IMR-90 (cell line): Measurements from ENCODE around the gene MFAP3L. TPM values are rescaled to one million over a fixed set of nuclear protein-coding genes. Genes with fewer than 3 reads are reported as not detected.

Experiments
- ATAC-seq: fragments of 200-7000 bp; cut with Tn5 transposase; 2 replicates; pipeline ENCODE4 v1.9.1; 2020; ENCODE audit warnings: low read depth, mild to moderate bottlenecking, moderate library complexity
- BruUV-seq: library from RNA; stranded (reverse); fragments of 400-500 nt; replicated peaks from 2 replicates; lab custom pipeline; 2021; lab: Mats Ljungman, UMichigan
- CTCF ChIA-PET: fragments of 300-600 bp; formaldehyde crosslinking; extraction: SDS; loops from one replicate; lab custom pipeline; 2021; ENCODE audit warnings: antibody characterized with exemption; lab: Yijun Ruan, JAX
- POLR2A ChIA-PET: fragments of 300-600 bp; sonication (Branson Sonifier 250); formaldehyde crosslinking; loops from one replicate; lab custom pipeline; 2022; ENCODE audit warnings: antibody characterized with exemption; ENCODE audit not compliant: unreplicated experiment; lab: Charles Lee
- DNase-seq: peaks from one replicate; pipeline ENCODE4 v3.0.0; 2013
- H2AFZ ChIP-seq: replicated peaks from 2 replicates; pipeline ENCODE3; 2013; ENCODE audit warnings: low read length, mild to moderate bottlenecking; ENCODE audit not compliant: poor library complexity
- H2AK5ac ChIP-seq: 2 replicates; pipeline ENCODE4 v1.6.1; 2013; ENCODE audit warnings: low read depth, low read length, inconsistent platforms
- H2AK9ac ChIP-seq: replicated peaks from 2 replicates; pipeline ENCODE3; 2013; ENCODE audit warnings: mild to moderate bottlenecking, low read depth, low read length, moderate library complexity; ENCODE audit not compliant: poor library complexity
- H2BK120ac ChIP-seq: 2 replicates; pipeline ENCODE4 v1.6.1; 2013; ENCODE audit warnings: low read depth, low read length, inconsistent platforms
- H2BK15ac ChIP-seq: 3 replicates; pipeline ENCODE4 v1.6.1; 2013; ENCODE audit warnings: low read depth, low read length, inconsistent platforms
- H2BK20ac ChIP-seq: 2 replicates; pipeline ENCODE4 v1.6.1; 2013; ENCODE audit warnings: low read depth, mild to moderate bottlenecking, inconsistent platforms, low read length, moderate library complexity
- H2BK5ac ChIP-seq: 2 replicates; pipeline ENCODE4 v1.6.1; 2013; ENCODE audit warnings: mild to moderate bottlenecking, low read depth, low read length, inconsistent platforms; ENCODE audit not compliant: poor library complexity, severe bottlenecking
- H3K14ac ChIP-seq: replicated peaks from 2 replicates; pipeline ENCODE4 v1.6.1; 2013; ENCODE audit warnings: low read depth, low read length, inconsistent platforms
- H3K18ac ChIP-seq: 2 replicates; pipeline ENCODE4 v1.6.1; 2013; ENCODE audit warnings: low read depth, low read length, control low read depth
- H3K23ac ChIP-seq: 2 replicates; pipeline ENCODE4 v1.6.1; 2013; ENCODE audit warnings: low read depth, low read length, inconsistent platforms
- H3K27ac ChIP-seq: 2 replicates; pipeline ENCODE4 v1.5.1; 2013; ENCODE audit warnings: mild to moderate bottlenecking, control low read depth, low read length; ENCODE audit not compliant: insufficient read depth
- H3K27me3 ChIP-seq: 2 replicates; pipeline ENCODE4 v1.6.1; 2013; ENCODE audit warnings: low read length; ENCODE audit not compliant: control insufficient read depth, insufficient read depth
- H3K36me3 ChIP-seq: 2 replicates; pipeline ENCODE4 v1.6.1; 2013; ENCODE audit warnings: low read length, mixed read lengths; ENCODE audit not compliant: control insufficient read depth, insufficient read depth
- H3K4ac ChIP-seq: 2 replicates; pipeline ENCODE4 v1.6.1; 2013; ENCODE audit warnings: low read depth, low read length, inconsistent platforms
- H3K4me1 ChIP-seq: 2 replicates; pipeline ENCODE4 v1.6.1; 2013; ENCODE audit warnings: low read length, mixed read lengths; ENCODE audit not compliant: control insufficient read depth, insufficient read depth
- H3K4me2 ChIP-seq: 2 replicates; pipeline ENCODE4 v1.6.1; 2013; ENCODE audit warnings: low read depth, mild to moderate bottlenecking, control low read depth, low read length, moderate library complexity
- H3K4me3 ChIP-seq: 2 replicates; pipeline ENCODE4 v1.5.1; 2013; ENCODE audit warnings: low read depth, mild to moderate bottlenecking, control low read depth, low read length, moderate library complexity; ENCODE audit not compliant: insufficient read depth
- H3K56ac ChIP-seq: 2 replicates; pipeline ENCODE4 v1.6.1; 2013; ENCODE audit warnings: low read length, inconsistent platforms; ENCODE audit not compliant: insufficient read depth; ENCODE audit errors: extremely low read depth
- H3K79me1 ChIP-seq, 2 experiments: 2 replicates each; pipeline ENCODE4 v1.6.1; 2013; ENCODE audit warnings: low read length in 2 of 2, inconsistent platforms in 1 of 2, low read depth in 1 of 2
- H3K9ac ChIP-seq: 2 replicates; pipeline ENCODE4 v1.6.1; 2013; ENCODE audit warnings: low read depth, low read length, control low read depth
- H3K9me1 ChIP-seq: 2 replicates; pipeline ENCODE4 v1.6.1; 2013; ENCODE audit warnings: low read length, inconsistent platforms; ENCODE audit not compliant: insufficient read depth
- H3K9me3 ChIP-seq: 2 replicates; pipeline ENCODE4 v1.6.1; 2013; ENCODE audit warnings: low read length; ENCODE audit not compliant: control insufficient read depth, insufficient read depth
- H4K20me1 ChIP-seq: 2 replicates; pipeline ENCODE4 v1.6.1; 2013; ENCODE audit warnings: low read length, inconsistent platforms; ENCODE audit not compliant: insufficient read depth
- H4K5ac ChIP-seq: 2 replicates; pipeline ENCODE4 v1.6.1; 2013; ENCODE audit warnings: mild to moderate bottlenecking, low read depth, low read length, control low read depth
- H4K8ac ChIP-seq, 2 experiments: 2 replicates each; pipeline ENCODE4 v1.6.1; 2013; ENCODE audit warnings: low read depth in 2 of 2, low read length in 2 of 2, control low read depth in 1 of 2, inconsistent platforms in 1 of 2
- H4K91ac ChIP-seq: 2 replicates; pipeline ENCODE4 v1.6.1; 2013; ENCODE audit warnings: low read depth, low read length, inconsistent platforms; ENCODE audit not compliant: insufficient read depth
- CHD1 ChIP-seq: IDR thresholded peaks from 2 replicates; pipeline ENCODE4 v1.6.1; 2012; ENCODE audit warnings: low read depth, low read length, improper control_type of control experiment
- ELK1 ChIP-seq: fragments of 150-350 bp; IDR thresholded peaks from 2 replicates; pipeline ENCODE4 v1.6.1; 2016; ENCODE audit warnings: low read depth, mild to moderate bottlenecking, low read length, moderate library complexity, borderline replicate concordance
- FOS ChIP-seq: fragments of 150-350 bp; IDR thresholded peaks from 2 replicates; pipeline ENCODE4 v1.6.1; 2016; ENCODE audit warnings: low read depth, low read length
- WGBS, 2 experiments: methylation state at CpG; one replicate each; pipeline versions ENCODE4 v1.1.5 to v1.1.7; 2013; ENCODE audit warnings: missing lambda C conversion rate in 2 of 2; ENCODE audit not compliant: insufficient read length in 1 of 2; ENCODE audit errors: extremely low coverage in 2 of 2; 5-methylcytosine and 5-hydroxymethylcytosine counted together
- dilution Hi-C: fragments of 300-500 bp; cut with HindIII; formaldehyde crosslinking; loops from one replicate; pipeline ENCODE4 v1.14.3; 2018; ENCODE audit warnings: low sequenced_read_pairs; ENCODE audit not compliant: unreplicated experiment
- in situ Hi-C: fragments of 300-500 bp; cut with MboI; formaldehyde crosslinking; loops from 3 replicates; pipeline ENCODE4 v1.14.3; 2019; ENCODE audit warnings: low sequenced_read_pairs, inconsistent platforms, mixed read lengths
- intact Hi-C: fragments of 100-400 bp; cut with micrococcal nuclease; formaldehyde crosslinking; loops from 2 replicates; pipeline ENCODE4 v1.10.0; 2022
- polyA plus RNA-seq, 3 experiments: library from polyadenylated mRNA; depleted of rRNA; stranded (reverse); fragments of >200 nt; gene quantifications; 2 replicates each; pipeline ENCODE4 v1.2.3, GENCODE V29; 2012; ENCODE audit warnings: low replicate concordance in 1 of 3
- total RNA-seq: library from RNA; depleted of rRNA; stranded (reverse); fragments of >200 nt; gene quantifications from 2 replicates; pipeline ENCODE4 v1.2.3, GENCODE V29; 2012

MFAP3L gene
- total and polyA plus RNA-seq, 2 of the 4 experiments (the other 2 are of a cell fraction) = 0.22 to 0.36 TPM

- no CpG with 5 or more reads among the region's 4 CpGs for WGBS, 2 experiments
- ChIA-PET POLR2A (no interaction called here), CTCF (no interaction called here)
- no peaks in the 10 kb centered on the region for H3K27me3 ChIP-seq
- H2BK20ac ChIP-seq = no peak overlapping the region
- H3K23ac ChIP-seq = no peak overlapping the region
- no peak overlapping the region for H2AK9ac ChIP-seq
- in situ Hi-C loops (no loop called here), dilution Hi-C loops (no loop called here), intact Hi-C loops (no loop called here)
- no peak for DNase-seq
- H2BK15ac ChIP-seq = no peak overlapping the region
- H3K18ac ChIP-seq = no peak overlapping the region
- H2AK5ac ChIP-seq = no peak overlapping the region
- no peak overlapping the region for H3K14ac ChIP-seq
- TF ChIP-seq CHD1 (no peak), ELK1 (no peak), FOS (no peak)
- H3K56ac ChIP-seq = no peak overlapping the region
- no peaks in the 10 kb centered on the region for H3K4me1 ChIP-seq
- H2BK5ac ChIP-seq = no peak overlapping the region
- no peaks in the 10 kb centered on the region for H3K79me1 ChIP-seq
- no peak overlapping the region for H4K91ac ChIP-seq
- no peak overlapping the region for H3K4ac ChIP-seq
- ATAC-seq = no peak
- H3K4me2 ChIP-seq = no peak overlapping the region
- H3K9me1 ChIP-seq = no peaks in the 10 kb centered on the region
- H3K9me3 ChIP-seq = no peaks in the 10 kb centered on the region
- H3K27ac ChIP-seq = no peak overlapping the region
- H4K20me1 ChIP-seq = no peaks in the 10 kb centered on the region
- H2BK120ac ChIP-seq = no peak overlapping the region
- H4K8ac ChIP-seq = no peak overlapping the region
- no peak overlapping the region for H3K4me3 ChIP-seq
- H3K9ac ChIP-seq = no peak overlapping the region
- no peaks in the 10 kb centered on the region for H3K36me3 ChIP-seq
- H4K5ac ChIP-seq = no peak overlapping the region
- no TSS peak for BruUV-seq
- no peak overlapping the region for H2AFZ ChIP-seq
Observed at GRCh38 chr4:170007113-170007512, 19.1 kb downstream of the MFAP3L start.
